Rectal smooth muscle tissue (tissue), 1 donor: ENCODE measurements around the gene PIK3IP1.

Experiments
- H3K27ac ChIP-seq: one replicate; pipeline ENCODE4 v1.7.0; 2013; ENCODE audit warnings: low read depth, low read length, inconsistent platforms
- H3K27me3 ChIP-seq: one replicate; pipeline ENCODE4 v1.7.0; 2013; ENCODE audit warnings: low read length; ENCODE audit not compliant: control insufficient read depth, insufficient read depth
- H3K36me3 ChIP-seq: one replicate; pipeline ENCODE4 v1.7.0; 2013; ENCODE audit warnings: low read length; ENCODE audit not compliant: control insufficient read depth, insufficient read depth
- H3K4me1 ChIP-seq: one replicate; pipeline ENCODE4 v1.7.0; 2013; ENCODE audit warnings: low read length; ENCODE audit not compliant: control insufficient read depth, insufficient read depth
- H3K4me3 ChIP-seq: one replicate; pipeline ENCODE4 v1.7.0; 2013; ENCODE audit warnings: low read length
- H3K9ac ChIP-seq: one replicate; pipeline ENCODE4 v1.7.0; 2013; ENCODE audit warnings: low read length

PIK3IP1 gene

DNA sequence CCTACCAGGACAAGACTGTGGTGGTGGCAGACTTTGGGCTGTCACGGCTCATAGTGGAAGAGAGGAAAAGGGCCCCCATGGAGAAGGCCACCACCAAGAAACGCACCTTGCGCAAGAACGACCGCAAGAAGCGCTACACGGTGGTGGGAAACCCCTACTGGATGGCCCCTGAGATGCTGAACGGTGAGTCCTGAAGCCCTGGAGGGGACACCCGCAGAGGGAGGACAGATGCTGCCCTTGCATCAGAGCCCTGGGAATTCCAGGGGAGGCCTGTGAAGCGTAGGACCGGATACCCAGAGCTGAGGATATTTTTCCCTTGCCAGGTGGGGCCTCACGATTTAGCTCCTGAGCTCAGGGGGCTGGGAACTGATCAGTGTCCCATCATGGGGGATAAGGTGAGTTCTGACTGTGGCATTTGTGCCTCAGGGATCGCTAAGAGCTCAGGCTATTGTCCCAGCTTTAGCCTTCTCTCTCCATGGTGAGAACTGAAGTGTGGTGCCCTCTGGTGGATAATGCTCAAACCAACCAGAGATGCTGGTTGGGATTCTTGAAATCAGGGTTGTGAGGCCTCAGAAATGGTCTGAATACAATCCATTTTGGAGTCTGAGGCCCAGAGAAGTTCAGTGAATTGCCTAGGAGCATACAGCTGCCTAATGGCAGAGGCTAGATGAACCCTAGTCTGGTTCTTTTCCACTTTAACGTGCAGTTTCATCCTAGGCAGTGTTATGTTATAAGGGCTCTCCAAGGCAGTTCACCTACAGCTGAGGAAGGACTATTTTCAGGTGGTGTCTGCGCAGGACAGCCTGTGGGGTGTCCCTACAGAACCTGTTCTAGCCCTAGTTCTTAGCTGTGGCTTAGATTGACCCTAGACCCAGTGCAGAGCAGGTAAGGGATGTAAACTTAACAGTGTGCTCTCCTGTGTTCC is 19.5 kb downstream of the PIK3IP1 start:
- Histone ChIP-seq H3K27ac (no peak overlapping the region), H3K36me3 (peaks cover 31% of the 10 kb centered on the region), H3K4me1 (no peaks in the 10 kb centered on the region), H3K27me3 (no peaks in the 10 kb centered on the region), H3K9ac (no peak overlapping the region), H3K4me3 (no peak overlapping the region)

DNA sequence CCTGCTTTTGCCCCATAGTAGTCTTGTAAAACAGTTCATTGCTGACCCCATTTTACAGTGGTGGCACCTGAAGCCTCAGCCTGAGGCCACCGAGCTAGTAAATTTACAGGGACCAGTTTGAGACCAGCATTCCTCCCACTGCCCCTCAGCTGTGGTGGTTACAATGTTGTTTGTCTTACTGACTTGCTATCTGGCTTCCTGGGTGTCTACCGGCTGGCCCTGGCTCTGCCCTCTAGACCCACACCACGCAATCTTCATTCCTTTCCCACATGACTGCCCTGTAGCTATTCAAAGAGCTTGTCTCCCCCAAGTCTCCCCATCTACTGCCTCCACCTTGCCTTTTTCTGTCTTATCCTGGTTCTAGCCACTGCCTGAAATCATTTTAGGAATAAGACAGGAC is 20.8 kb downstream of the PIK3IP1 start:
- Histone ChIP-seq H3K9ac (no peak overlapping the region), H3K27ac (no peak overlapping the region), H3K36me3 (peaks cover 37% of the 10 kb centered on the region), H3K27me3 (no peaks in the 10 kb centered on the region), H3K4me1 (no peaks in the 10 kb centered on the region), H3K4me3 (no peak overlapping the region)

DNA sequence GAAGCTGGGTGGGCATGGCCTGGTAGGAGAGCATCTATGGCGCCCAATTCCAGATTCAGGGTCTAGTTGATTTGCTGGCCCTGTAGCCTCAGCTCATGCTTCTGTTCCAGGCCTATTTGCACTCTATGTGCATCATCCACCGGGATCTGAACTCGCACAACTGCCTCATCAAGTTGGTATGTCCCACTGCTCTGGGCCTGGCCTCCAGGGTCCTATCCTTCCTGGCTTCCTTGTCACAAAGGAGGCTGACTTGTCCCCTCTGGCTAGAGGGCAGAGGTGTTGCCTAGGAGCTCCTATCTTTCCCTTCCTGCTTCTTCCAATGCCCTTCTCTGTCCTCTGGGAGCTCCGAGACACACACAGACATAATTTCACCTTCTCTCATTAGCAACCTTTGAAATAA is 21.3 kb downstream of the PIK3IP1 start:
- H3K9ac ChIP-seq, result no peak overlapping the region
- H3K27me3 ChIP-seq, result no peaks in the 10 kb centered on the region
- peaks cover 41% of the 10 kb centered on the region for H3K36me3 ChIP-seq
- H3K4me1 ChIP-seq, result no peaks in the 10 kb centered on the region
- H3K4me3 ChIP-seq, result no peak overlapping the region
- H3K27ac ChIP-seq, result no peak overlapping the region

DNA sequence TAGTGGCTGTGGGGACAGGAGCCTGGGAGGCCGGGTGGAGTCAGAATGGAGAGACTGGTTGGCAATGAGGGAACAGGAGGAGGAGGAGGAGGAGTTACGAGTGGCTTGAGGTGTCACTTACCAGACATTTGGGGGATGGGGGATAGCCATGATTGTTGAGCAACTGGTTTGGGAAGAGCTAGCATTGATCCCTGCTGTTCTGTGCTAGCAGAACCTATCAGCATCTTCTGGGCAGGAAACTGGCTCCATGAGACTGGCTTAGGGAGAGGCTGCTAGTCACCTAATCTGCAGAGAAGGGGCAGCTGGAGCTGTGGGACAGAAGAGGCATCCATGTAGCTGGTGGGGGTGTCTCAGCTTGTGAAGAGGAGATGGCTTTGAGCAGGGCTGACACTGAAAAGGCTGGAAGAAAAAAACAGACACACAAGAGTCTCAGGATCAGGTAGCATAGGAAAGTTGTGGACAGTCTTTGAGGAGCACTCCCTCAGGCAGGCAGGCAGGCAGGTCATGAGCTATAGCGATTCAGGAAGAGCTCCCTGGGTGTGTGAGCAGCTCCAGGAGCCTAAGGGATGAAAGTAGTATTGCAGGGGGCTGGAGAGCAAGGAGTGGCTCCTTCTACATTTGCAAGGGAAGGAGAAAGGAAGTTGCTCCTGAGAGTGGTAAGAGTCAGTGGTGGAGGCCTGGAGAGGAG is 22.3 kb downstream of the PIK3IP1 start:
- no peak overlapping the region for H3K9ac ChIP-seq
- no peak overlapping the region for H3K4me3 ChIP-seq
- peaks cover 43% of the 10 kb centered on the region for H3K36me3 ChIP-seq
- H3K27me3 ChIP-seq, result no peaks in the 10 kb centered on the region
- H3K27ac ChIP-seq, result no peak overlapping the region
- no peaks in the 10 kb centered on the region for H3K4me1 ChIP-seq

DNA sequence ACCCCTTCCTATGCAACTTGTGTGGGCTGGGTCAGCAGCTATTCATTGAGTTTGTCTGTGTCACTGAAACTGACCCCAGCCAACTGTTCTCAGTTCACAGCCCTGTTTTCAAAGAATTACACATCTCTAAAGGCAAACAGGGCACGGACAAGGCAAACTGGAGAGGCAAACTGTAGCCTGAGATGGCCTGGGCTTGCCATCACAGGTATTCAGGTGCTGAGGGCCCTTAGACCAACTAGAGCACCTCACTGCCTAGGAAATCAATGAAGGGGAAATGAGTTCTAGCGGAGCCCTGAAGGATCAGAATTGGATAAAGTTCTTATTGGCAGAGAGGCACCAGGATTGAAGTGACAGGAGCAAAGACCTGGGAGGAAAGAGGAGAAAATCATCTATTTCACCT is 24.0 kb downstream of the PIK3IP1 start:
- Histone ChIP-seq H3K4me1 (no peaks in the 10 kb centered on the region), H3K27me3 (no peaks in the 10 kb centered on the region), H3K9ac (no peak overlapping the region), H3K27ac (no peak overlapping the region), H3K36me3 (peaks cover 42% of the 10 kb centered on the region), H3K4me3 (no peak overlapping the region)

DNA sequence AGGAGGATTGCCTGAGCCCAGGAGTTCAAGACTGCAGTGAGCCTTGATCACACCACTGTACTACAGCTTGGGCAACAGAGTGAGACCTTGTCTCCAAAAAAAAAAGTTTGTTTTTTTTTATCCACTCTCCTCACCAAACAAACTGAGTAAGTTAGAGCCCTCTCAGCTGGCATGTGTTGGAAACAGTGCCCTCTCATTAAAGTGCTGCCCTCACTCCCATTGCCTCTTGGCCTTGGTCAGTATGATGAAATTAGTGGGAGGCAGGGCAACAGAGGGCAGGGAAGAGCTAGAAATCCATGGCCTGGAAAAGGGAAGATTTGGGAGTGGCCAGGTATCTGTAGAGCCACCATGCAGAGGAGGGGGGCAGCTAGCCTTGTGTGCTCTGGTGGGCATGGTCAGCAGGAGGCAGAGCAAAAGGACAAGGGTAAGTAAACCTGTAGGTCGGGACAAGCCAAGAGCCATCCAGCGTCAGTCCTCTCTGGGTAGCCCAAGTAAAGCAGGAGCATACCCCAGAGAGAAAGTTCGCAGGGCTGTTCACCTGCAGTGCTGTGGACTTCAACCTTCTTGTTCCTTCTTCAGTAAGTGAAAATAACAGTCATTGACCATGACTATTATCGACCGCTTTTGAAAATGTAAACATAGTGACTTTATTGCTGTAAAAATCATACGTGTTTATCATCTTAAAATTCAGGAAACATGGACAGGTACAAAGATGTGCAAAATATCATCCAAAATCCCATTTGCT is 28.2 kb downstream of the PIK3IP1 start:
- no peaks in the 10 kb centered on the region for H3K27me3 ChIP-seq
- no peaks in the 10 kb centered on the region for H3K4me1 ChIP-seq
- H3K9ac ChIP-seq, result no peak overlapping the region
- no peak overlapping the region for H3K27ac ChIP-seq
- H3K36me3 ChIP-seq, result peaks cover 58% of the 10 kb centered on the region
- H3K4me3 ChIP-seq, result no peak overlapping the region

DNA sequence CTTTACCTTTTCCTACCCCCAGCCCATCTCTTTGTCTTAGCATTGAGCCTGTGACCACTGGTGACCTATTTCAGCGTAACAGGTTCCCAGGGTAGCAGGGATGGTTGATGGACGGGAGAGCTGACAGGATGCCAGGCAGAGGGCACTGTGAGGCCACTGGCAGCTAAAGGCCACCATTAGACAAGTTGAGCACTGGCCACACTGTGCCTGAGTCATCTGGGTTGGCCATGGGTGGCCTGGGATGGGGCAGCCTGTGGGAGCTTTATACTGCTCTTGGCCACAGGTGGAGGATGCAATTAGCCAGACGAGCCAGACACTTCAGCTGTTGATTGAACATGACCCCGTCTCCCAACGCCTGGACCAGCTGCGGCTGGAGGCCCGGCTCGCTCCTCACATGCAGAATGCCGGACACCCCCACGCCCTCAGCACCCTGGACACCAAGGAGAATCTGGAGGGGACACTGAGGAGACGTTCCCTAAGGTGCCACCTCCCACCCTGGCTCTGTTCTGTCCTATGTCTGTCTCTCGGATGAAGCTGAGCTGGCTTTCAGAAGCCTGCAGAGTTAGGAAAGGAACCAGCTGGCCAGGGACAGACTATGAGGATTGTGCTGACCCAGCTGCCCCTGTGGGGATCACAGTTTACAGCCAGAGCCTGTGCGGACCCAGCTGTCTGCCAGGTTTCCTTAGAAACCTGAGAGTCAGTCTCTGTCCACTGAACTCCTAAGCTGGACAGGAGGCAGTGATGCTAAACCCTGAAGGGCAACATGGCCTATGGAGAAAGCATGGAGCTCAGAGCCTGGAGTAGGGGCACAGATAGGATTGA is 29.8 kb downstream of the PIK3IP1 start:
- no peak overlapping the region for H3K27ac ChIP-seq
- H3K9ac ChIP-seq, result no peak overlapping the region
- no peaks in the 10 kb centered on the region for H3K27me3 ChIP-seq
- H3K36me3 ChIP-seq, result peaks cover 54% of the 10 kb centered on the region
- no peak overlapping the region for H3K4me3 ChIP-seq
- no peaks in the 10 kb centered on the region for H3K4me1 ChIP-seq

GRCh38 chr22:31260474-31260856 is 31.8 kb downstream of the PIK3IP1 start:
- Histone ChIP-seq H3K27ac (no peak overlapping the region), H3K36me3 (peaks cover 44% of the 10 kb centered on the region), H3K4me1 (no peaks in the 10 kb centered on the region), H3K27me3 (no peaks in the 10 kb centered on the region), H3K4me3 (no peak overlapping the region), H3K9ac (no peak overlapping the region)

GRCh38 chr22:31259798-31260473 is 32.4 kb downstream of the PIK3IP1 start:
- H3K4me1 ChIP-seq, result no peaks in the 10 kb centered on the region
- no peaks in the 10 kb centered on the region for H3K27me3 ChIP-seq
- no peak overlapping the region for H3K9ac ChIP-seq
- H3K27ac ChIP-seq, result no peak overlapping the region
- no peak overlapping the region for H3K4me3 ChIP-seq
- peaks cover 44% of the 10 kb centered on the region for H3K36me3 ChIP-seq

DNA sequence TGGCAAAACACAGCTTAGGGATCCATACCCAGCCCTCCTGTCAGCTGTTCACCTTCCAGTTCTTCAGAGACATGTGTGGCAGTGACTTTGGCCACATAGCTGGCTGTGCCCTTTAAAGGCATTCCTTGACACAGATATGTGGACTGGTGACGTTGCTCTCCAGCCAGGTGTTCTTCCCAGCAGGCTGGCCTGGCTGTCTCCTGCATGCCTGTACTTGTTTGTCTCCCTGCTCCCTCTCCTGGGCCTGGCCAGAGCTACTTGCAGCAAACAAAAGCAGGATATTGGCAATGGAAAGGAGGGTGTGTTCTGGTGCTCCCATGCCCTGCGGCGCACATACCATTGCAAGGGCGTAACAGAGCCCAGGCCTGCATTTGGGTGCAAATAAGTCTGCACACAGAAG is 38.3 kb downstream of the PIK3IP1 start:
- no peaks in the 10 kb centered on the region for H3K27me3 ChIP-seq
- H3K4me1 ChIP-seq, result peaks cover 2% of the 10 kb centered on the region
- H3K36me3 ChIP-seq, result peaks cover 6% of the 10 kb centered on the region
- H3K9ac ChIP-seq, result no peak overlapping the region
- no peak overlapping the region for H3K4me3 ChIP-seq
- no peak overlapping the region for H3K27ac ChIP-seq

DNA sequence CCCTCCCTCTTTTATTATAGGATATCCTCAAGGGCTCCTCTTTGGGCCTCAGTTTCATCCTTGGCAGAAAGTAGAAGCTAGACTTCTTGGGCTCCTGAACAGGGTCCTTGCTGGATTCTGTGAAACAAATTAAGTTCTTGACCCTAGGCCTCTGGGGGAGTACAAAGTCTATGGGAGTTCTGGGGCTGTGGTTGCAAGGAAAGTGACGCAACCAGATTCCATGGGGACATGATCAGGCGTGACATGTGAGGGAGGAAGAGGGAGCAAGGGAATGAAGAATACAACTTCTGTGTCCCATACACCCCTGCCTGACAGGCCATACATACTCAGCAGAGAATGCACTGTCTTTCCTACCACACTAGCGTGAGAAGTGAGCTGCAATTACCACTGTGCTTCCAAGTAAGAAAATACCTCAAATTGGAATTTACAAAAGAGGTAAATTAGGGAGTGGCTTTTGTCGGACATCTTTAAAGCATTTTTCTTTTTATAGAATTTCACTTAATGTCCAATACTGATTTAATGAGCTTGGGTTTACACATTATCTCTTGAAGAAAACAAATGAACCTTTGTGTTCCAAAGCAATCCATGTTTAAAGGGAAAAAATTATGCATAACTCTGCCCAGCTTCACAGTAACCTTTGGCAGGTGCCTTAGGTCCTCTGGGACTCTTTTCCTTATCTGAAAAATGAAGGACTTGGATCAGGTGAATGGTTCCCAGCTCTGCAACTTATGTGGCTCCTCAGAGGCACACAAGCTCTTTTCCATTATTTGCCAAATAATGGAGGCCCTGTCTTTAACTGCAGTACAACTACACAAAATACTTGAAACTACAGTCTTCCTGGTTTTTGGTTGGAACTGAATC is 41.3 kb downstream of the PIK3IP1 start:
- Histone ChIP-seq H3K4me1 (peaks cover 7% of the 10 kb centered on the region), H3K27ac (no peak overlapping the region), H3K36me3 (peaks cover 4% of the 10 kb centered on the region), H3K4me3 (no peak overlapping the region), H3K9ac (no peak overlapping the region), H3K27me3 (no peaks in the 10 kb centered on the region)
